DOHH2 (cell line): Measurements from ENCODE around the gene LRFN4.

Source experiments
- H3F3A ChIP-seq: fragments of 200-600 bp; sonication (generic), shearing (Covaris generic); 2 replicates; pipeline ENCODE4 v1.6.0; 2016; ENCODE audit warnings: antibody characterized with exemption, mild to moderate bottlenecking; ENCODE audit not compliant: control insufficient read depth, insufficient read depth
- H3K27ac ChIP-seq: fragments of 200-600 bp; sonication (generic); 2 replicates; pipeline ENCODE4 v1.5.1; 2014; ENCODE audit warnings: low read depth, mild to moderate bottlenecking, low read length, moderate library complexity
- H3K27me3 ChIP-seq: fragments of 200-600 bp; sonication (generic); 2 replicates; pipeline ENCODE4 v1.6.1; 2014; ENCODE audit warnings: mild to moderate bottlenecking, low read length, mixed read lengths; ENCODE audit not compliant: control insufficient read depth
- H3K36me3 ChIP-seq: fragments of 200-600 bp; sonication (generic); 2 replicates; pipeline ENCODE4 v1.6.1; 2014; ENCODE audit warnings: mild to moderate bottlenecking, low read length, moderate library complexity, mixed read lengths; ENCODE audit not compliant: control insufficient read depth
- H3K4me1 ChIP-seq: fragments of 200-600 bp; sonication (generic); 2 replicates; pipeline ENCODE4 v1.6.1; 2014; ENCODE audit warnings: mild to moderate bottlenecking, low read length, mixed read lengths; ENCODE audit not compliant: control insufficient read depth
- H3K4me2 ChIP-seq: fragments of 200-600 bp; sonication (generic); 2 replicates; pipeline ENCODE4 v1.6.0; 2014; ENCODE audit warnings: mild to moderate bottlenecking, low read length, moderate library complexity
- H3K4me3 ChIP-seq: fragments of 200-600 bp; sonication (generic); 2 replicates; pipeline ENCODE4 v1.5.1; 2014; ENCODE audit warnings: mild to moderate bottlenecking, low read length, mixed read lengths
- H3K79me2 ChIP-seq: fragments of 200-600 bp; sonication (generic); 2 replicates; pipeline ENCODE4 v1.6.1; 2014; ENCODE audit warnings: mild to moderate bottlenecking, low read length, mixed read lengths; ENCODE audit not compliant: control insufficient read depth
- H3K9me2 ChIP-seq: fragments of 200-600 bp; sonication (generic); replicated peaks from 2 replicates; pipeline ENCODE4 v1.6.1; 2014; ENCODE audit warnings: mild to moderate bottlenecking, low read length, mixed read lengths; ENCODE audit not compliant: control insufficient read depth
- H3K9me3 ChIP-seq: fragments of 200-600 bp; sonication (generic); 2 replicates; pipeline ENCODE4 v1.6.1; 2014; ENCODE audit warnings: antibody characterized with exemption, low read length, mixed read lengths; ENCODE audit not compliant: control insufficient read depth, insufficient read depth
- H4K20me1 ChIP-seq: fragments of 200-600 bp; sonication (generic); 2 replicates; pipeline ENCODE4 v1.6.0; 2014; ENCODE audit warnings: low read depth, mild to moderate bottlenecking, antibody characterized with exemption, low read length, moderate library complexity; ENCODE audit not compliant: control insufficient read depth, insufficient read depth
- EZH2phosphoT487 ChIP-seq: fragments of 200-600 bp; sonication (generic); IDR thresholded peaks from 2 replicates; pipeline ENCODE4 v1.6.1; 2017; ENCODE audit warnings: borderline replicate concordance, mild to moderate bottlenecking, antibody characterized with exemption, low read length, moderate library complexity, mixed read lengths
- TF ChIP-seq, protein P1 (sequence below): fragments of 200-600 bp; sonication (generic); IDR thresholded peaks from one replicate; pipeline ENCODE4 v1.5.1; 2014; ENCODE audit warnings: antibody characterized with exemption, mild to moderate bottlenecking, low read depth, low read length; ENCODE audit not compliant: poor library complexity, severe bottlenecking

The LRFN4 gene

DNA sequence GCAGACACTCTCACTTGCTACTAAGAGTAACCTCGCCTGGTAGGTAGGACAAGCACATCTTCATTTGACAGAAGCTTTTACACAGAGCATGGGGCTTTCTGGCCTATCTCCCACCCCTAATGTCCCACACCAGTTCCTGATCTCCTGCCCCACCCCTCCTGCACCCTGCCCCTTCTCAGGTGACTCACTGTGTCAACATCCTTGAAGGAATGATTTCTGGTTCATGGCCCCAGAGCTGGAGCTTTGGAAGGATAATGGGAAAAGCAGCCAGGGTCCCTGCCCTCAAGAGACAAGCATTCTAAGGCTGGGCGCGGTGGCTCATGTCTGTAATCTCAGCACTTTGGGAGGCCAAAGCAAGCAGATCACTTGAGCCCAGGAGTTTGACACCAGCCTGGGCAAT, 47.2 kb downstream of the LRFN4 start:
- no peaks in the 10 kb centered on the region for H3K4me1 ChIP-seq
- H4K20me1 ChIP-seq: no peaks in the 10 kb centered on the region
- H3K4me2 ChIP-seq: no peak overlapping the region
- H3K27ac ChIP-seq: no peak overlapping the region
- no peaks in the 10 kb centered on the region for H3K9me2 ChIP-seq
- H3K36me3 ChIP-seq: no peaks in the 10 kb centered on the region
- no peak for TF ChIP-seq EZH2phosphoT487
- TF ChIP-seq, protein P1, sequence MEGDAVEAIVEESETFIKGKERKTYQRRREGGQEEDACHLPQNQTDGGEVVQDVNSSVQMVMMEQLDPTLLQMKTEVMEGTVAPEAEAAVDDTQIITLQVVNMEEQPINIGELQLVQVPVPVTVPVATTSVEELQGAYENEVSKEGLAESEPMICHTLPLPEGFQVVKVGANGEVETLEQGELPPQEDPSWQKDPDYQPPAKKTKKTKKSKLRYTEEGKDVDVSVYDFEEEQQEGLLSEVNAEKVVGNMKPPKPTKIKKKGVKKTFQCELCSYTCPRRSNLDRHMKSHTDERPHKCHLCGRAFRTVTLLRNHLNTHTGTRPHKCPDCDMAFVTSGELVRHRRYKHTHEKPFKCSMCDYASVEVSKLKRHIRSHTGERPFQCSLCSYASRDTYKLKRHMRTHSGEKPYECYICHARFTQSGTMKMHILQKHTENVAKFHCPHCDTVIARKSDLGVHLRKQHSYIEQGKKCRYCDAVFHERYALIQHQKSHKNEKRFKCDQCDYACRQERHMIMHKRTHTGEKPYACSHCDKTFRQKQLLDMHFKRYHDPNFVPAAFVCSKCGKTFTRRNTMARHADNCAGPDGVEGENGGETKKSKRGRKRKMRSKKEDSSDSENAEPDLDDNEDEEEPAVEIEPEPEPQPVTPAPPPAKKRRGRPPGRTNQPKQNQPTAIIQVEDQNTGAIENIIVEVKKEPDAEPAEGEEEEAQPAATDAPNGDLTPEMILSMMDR: no peak
- H3K9me3 ChIP-seq: no peaks in the 10 kb centered on the region
- H3K4me3 ChIP-seq: no peak overlapping the region
- peaks cover 3% of the 10 kb centered on the region; the same call in 1 of the 2 replicates for H3K27me3 ChIP-seq
- H3F3A ChIP-seq: no peaks in the 10 kb centered on the region
- H3K79me2 ChIP-seq: no peaks in the 10 kb centered on the region

DNA sequence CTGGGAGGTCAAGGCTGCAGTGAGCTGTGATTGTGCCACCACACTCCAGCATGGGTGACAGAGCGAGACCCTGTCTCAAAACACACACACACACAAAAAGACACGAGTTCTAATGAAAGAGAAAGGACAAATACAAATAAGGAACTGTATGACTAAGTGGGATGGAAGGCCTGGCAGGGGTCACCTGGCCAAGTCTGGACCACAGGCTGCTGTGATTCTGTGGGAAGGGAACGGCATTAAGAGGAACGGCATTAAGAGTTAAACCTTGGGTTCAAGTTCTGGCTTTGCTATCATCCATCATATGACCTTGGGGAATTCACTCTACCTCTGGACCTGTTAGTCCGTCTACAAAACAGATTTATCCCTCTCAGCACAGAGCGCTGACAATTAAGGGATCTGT, 47.7 kb downstream of the LRFN4 start:
- no peak for TF ChIP-seq EZH2phosphoT487
- TF ChIP-seq, protein P1: no peak
- Histone ChIP-seq H3K9me2 (no peaks in the 10 kb centered on the region), H3K9me3 (no peaks in the 10 kb centered on the region), H3K27ac (no peak overlapping the region), H3K27me3 (peaks cover 3% of the 10 kb centered on the region; the same call in 1 of the 2 replicates), H3K4me1 (no peaks in the 10 kb centered on the region), H3K4me2 (no peak overlapping the region), H3K4me3 (no peak overlapping the region), H3F3A (no peaks in the 10 kb centered on the region), H4K20me1 (no peaks in the 10 kb centered on the region), H3K79me2 (no peaks in the 10 kb centered on the region), H3K36me3 (no peaks in the 10 kb centered on the region)

DNA sequence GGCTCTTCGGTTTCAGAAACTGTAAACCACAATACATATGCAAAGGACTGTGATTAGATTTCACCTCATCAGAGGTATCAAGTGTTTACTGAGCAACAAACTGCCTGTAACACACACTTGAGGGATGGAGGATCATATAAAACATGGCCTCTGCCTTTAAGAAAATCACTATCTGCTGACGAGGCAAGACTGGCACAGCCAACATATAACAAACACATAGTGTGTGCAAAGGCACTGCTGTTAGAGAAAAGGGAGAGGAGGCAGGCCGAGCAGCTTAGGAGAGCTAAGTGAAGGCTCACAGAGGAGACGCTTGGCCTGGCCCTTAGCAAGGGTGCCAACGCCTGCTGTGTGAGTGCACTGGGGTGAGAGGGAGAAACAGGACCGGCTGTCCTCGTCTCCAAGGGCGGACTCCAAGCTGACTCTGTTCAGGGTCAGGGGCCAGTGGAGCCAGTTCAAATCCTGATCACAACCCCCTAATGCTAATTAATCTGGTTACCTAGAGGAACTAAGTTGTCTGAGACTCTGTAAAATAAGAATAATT, 48.2 kb downstream of the LRFN4 start:
- TF ChIP-seq, protein P1: no peak
- TF ChIP-seq EZH2phosphoT487: no peak
- H3F3A ChIP-seq: no peaks in the 10 kb centered on the region
- no peaks in the 10 kb centered on the region for H3K9me2 ChIP-seq
- H3K4me1 ChIP-seq: no peaks in the 10 kb centered on the region
- peaks cover 3% of the 10 kb centered on the region; the same call in 1 of the 2 replicates for H3K27me3 ChIP-seq
- H3K4me2 ChIP-seq: no peak overlapping the region
- H3K79me2 ChIP-seq: no peaks in the 10 kb centered on the region
- no peak overlapping the region for H3K4me3 ChIP-seq
- H3K27ac ChIP-seq: no peak overlapping the region
- no peaks in the 10 kb centered on the region for H4K20me1 ChIP-seq
- no peaks in the 10 kb centered on the region for H3K36me3 ChIP-seq
- no peaks in the 10 kb centered on the region for H3K9me3 ChIP-seq
